ENCODE data around the gene TMEM63B. TPM values are rescaled to one million over a fixed set of nuclear protein-coding genes. Genes with fewer than 3 reads are reported as not detected.

TMEM63B gene
- total RNA-seq, 5 donors from 2014 or later (not counting 1 experiment from before 2014, with no cell fraction given): 16.6 to 21.1 (median 19.3) TPM

- DNase-seq (no peak), ATAC-seq (replicated peaks in 1 of 4) (no peak)
- Histone ChIP-seq H3K4me3 (ENCODE audit: control insufficient read depth in 1 of 2, extremely low read depth in 1 of 2, low read length in 1 of 2) (no peak overlapping the region), H3K27ac (ENCODE audit: low read length) (no peak overlapping the region), H3K36me3 (ENCODE audit: control insufficient read depth in 2 of 2, extremely low read depth in 1 of 2, insufficient read depth in 1 of 2, low read length in 1 of 2) (peaks cover 16 to 55% of the 10 kb centered on the region in 2 donors), H3K9me3 (no peaks in the 10 kb centered on the region), H3K4me1 (ENCODE audit: control insufficient read depth in 1 of 2, extremely low read depth in 1 of 2, insufficient read depth in 2 of 2, low read length in 2 of 2) (peaks cover 5 to 16% of the 10 kb centered on the region in 2 experiments), H3K27me3 (replicated peaks in 1 of 2; ENCODE audit: control insufficient read depth in 2 of 2, extremely low read depth in 1 of 2, insufficient read depth in 2 of 2, low read length in 1 of 2) (no peaks in the 10 kb centered on the region)
- Mint-ChIP-seq H3K4me1 (peaks cover 45 to 55% (median 48%) of the 10 kb centered on the region in 3 donors), H3K27me3 (no peaks in the 10 kb centered on the region), H3K27ac (no peak overlapping the region), H3K9me3 (no peaks in the 10 kb centered on the region), H3K36me3 (peaks cover 45% of the 10 kb centered on the region), H3K4me3 (no peak overlapping the region)
- CTCF ChIA-PET: interaction anchor here in 1 of 2 donors (0.5 to 0.6 kb wide), 2 partner anchors 18 to 199 kb away, joined by 3 read pairs; no protein-coding TSS in a partner anchor
- WGBS (ENCODE audit: insufficient coverage): no CpG with 5 or more reads among the region's 5 CpGs
- POLR2A ChIA-PET: no interaction called here
These were observed 11.5 kb upstream of the TMEM63B start for GRCh38 chr6:44115866-44116265.

GRCh38 chr6:44116641-44117382, 10.5 kb upstream of the TMEM63B start:
- no peak for ATAC-seq (replicated peaks in 1 of 4)
- Mint-ChIP-seq H3K27me3 (no peaks in the 10 kb centered on the region), H3K4me1 (peaks cover 46 to 57% (median 52%) of the 10 kb centered on the region in 3 donors), H3K27ac (peak overlapping the region; percentile 11 to 31), H3K9me3 (no peaks in the 10 kb centered on the region), H3K4me3 (no peak overlapping the region), H3K36me3 (peaks cover 35% of the 10 kb centered on the region)
- no peak overlapping the region for H3K4me3 ChIP-seq (ENCODE audit: control insufficient read depth in 1 of 2, extremely low read depth in 1 of 2, low read length in 1 of 2)
- ChIA-PET CTCF (interaction anchor here (0.5 to 1.5 kb wide), 3 partner anchors 18 to 487 kb away, joined by 3 read pairs; no protein-coding TSS in a partner anchor), POLR2A (no interaction called here)
- no peaks in the 10 kb centered on the region for H3K27me3 ChIP-seq (replicated peaks in 1 of 2; ENCODE audit: control insufficient read depth in 2 of 2, extremely low read depth in 1 of 2, insufficient read depth in 2 of 2, low read length in 1 of 2)
- peaks cover 14 to 45% of the 10 kb centered on the region in 2 donors for H3K36me3 ChIP-seq (ENCODE audit: control insufficient read depth in 2 of 2, extremely low read depth in 1 of 2, insufficient read depth in 1 of 2, low read length in 1 of 2)
- peaks cover 6 to 24% of the 10 kb centered on the region in 2 experiments for H3K4me1 ChIP-seq (ENCODE audit: control insufficient read depth in 1 of 2, extremely low read depth in 1 of 2, insufficient read depth in 2 of 2, low read length in 2 of 2)
- H3K9me3 ChIP-seq: no peaks in the 10 kb centered on the region
- no peak for DNase-seq
- 86% methylated on average over 1 of the region's 4 CpGs for WGBS (ENCODE audit: insufficient coverage)
- no peak overlapping the region for H3K27ac ChIP-seq (ENCODE audit: low read length)

DNA sequence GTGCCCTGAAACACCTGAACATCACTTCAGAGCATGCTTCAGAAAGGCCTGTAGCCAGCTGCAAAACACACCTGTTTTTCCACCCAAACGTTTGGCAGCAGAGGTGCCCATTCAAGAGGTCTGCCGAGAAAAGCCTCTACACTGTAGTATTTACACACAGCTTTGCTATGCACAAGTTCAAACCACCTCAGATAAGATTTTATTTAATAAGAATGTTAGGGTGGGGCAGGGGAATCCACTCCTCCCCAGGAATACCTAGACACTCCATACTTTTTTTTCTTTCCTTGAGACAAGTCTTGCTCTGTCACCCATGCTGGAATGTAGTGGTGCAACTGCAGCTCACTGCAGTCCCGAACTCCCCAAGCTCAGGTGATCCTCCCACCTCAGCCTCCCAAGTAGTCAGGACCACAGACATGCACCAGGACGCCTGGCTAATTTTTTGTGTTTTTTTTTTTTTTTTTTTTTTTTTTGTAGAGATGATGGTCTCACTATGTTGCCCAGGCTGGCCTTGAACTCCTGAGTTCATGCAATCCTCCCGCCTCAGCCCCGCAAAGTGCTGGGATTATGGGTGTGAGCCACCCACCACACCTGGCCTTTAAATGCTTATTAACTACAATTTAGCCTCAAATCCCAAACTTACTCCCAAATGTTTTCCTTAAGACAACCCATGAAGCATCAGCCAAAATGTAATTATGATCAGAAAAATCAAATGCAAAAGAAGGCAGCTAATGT, 9.8 kb upstream of the TMEM63B start:
- peaks cover 52 to 63% (median 58%) of the 10 kb centered on the region in 3 donors for H3K4me1 Mint-ChIP-seq
- DNase-seq (no peak), ATAC-seq (replicated peaks in 1 of 4) (no peak)
- Histone ChIP-seq H3K27me3 (replicated peaks in 1 of 2; ENCODE audit: control insufficient read depth in 2 of 2, extremely low read depth in 1 of 2, insufficient read depth in 2 of 2, low read length in 1 of 2) (no peaks in the 10 kb centered on the region), H3K4me3 (ENCODE audit: control insufficient read depth in 1 of 2, extremely low read depth in 1 of 2, low read length in 1 of 2) (no peak overlapping the region), H3K4me1 (ENCODE audit: control insufficient read depth in 1 of 2, extremely low read depth in 1 of 2, insufficient read depth in 2 of 2, low read length in 2 of 2) (peaks cover 8 to 31% of the 10 kb centered on the region in 2 experiments), H3K27ac (ENCODE audit: low read length) (no peak overlapping the region), H3K9me3 (no peaks in the 10 kb centered on the region), H3K36me3 (ENCODE audit: control insufficient read depth in 2 of 2, extremely low read depth in 1 of 2, insufficient read depth in 1 of 2, low read length in 1 of 2) (peaks cover 14 to 38% of the 10 kb centered on the region in 2 donors)
- H3K27ac Mint-ChIP-seq: peak overlapping the region; percentile 11 to 41
- no CpG with 5 or more reads among the region's 6 CpGs for WGBS (ENCODE audit: insufficient coverage)
- ChIA-PET POLR2A (no interaction called here), CTCF (interaction anchor here (0.5 to 1.5 kb wide), 4 partner anchors 18 to 1374 kb away, joined by 3 read pairs; no protein-coding TSS in a partner anchor)
- no peaks in the 10 kb centered on the region for H3K27me3 Mint-ChIP-seq
- no peak overlapping the region for H3K4me3 Mint-ChIP-seq
- peaks cover 28% of the 10 kb centered on the region for H3K36me3 Mint-ChIP-seq
- no peaks in the 10 kb centered on the region for H3K9me3 Mint-ChIP-seq

DNA sequence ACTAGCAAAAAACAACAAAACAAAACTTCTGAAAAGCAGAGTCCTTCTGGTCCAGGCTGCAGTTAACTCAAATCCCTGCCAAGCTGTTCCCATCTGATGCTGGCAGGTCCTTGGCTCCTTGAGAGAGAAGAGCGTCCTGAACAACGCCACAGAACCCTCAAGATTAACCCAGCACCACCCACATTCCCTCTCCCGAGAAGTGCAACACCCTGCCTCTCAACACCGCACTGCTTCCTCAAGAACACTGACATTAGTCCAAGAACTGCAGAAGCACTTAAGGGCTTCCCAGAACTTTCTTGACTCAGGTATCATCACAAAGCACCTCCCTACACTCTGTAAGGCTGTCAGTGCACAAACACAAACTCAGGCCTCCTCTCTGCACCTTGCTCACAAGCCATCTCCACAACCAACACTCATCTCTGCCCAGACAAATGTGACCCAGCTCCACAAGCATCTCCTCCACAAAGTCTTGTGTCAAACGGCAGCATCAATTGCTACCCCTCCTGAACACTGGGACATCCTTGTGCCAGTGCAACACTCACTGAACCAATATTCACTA, 7.6 kb upstream of the TMEM63B start:
- peaks cover 29 to 49% of the 10 kb centered on the region in 2 experiments for H3K4me1 ChIP-seq (ENCODE audit: control insufficient read depth in 1 of 2, extremely low read depth in 1 of 2, insufficient read depth in 2 of 2, low read length in 2 of 2)
- CTCF ChIA-PET: no interaction called here
- POLR2A ChIA-PET: no interaction called here

GRCh38 chr6:44120692-44121443, 6.5 kb upstream of the TMEM63B start:
- no peak for ATAC-seq (replicated peaks in 1 of 4)
- CTCF ChIA-PET: no interaction called here

More for the DNA sequence above, 7.6 kb upstream of the TMEM63B start:
- no peak for ATAC-seq (replicated peaks in 1 of 4)
- H3K4me1 Mint-ChIP-seq: peaks cover 74 to 86% (median 80%) of the 10 kb centered on the region in 3 donors
- Histone ChIP-seq H3K27me3 (replicated peaks in 1 of 2; ENCODE audit: control insufficient read depth in 2 of 2, extremely low read depth in 1 of 2, insufficient read depth in 2 of 2, low read length in 1 of 2) (no peaks in the 10 kb centered on the region), H3K27ac (ENCODE audit: low read length) (no peak overlapping the region), H3K9me3 (no peaks in the 10 kb centered on the region), H3K36me3 (ENCODE audit: control insufficient read depth in 2 of 2, extremely low read depth in 1 of 2, insufficient read depth in 1 of 2, low read length in 1 of 2) (peaks cover 6 to 20% of the 10 kb centered on the region in 2 donors), H3K4me3 (ENCODE audit: control insufficient read depth in 1 of 2, extremely low read depth in 1 of 2, low read length in 1 of 2) (no peak overlapping the region)
- H3K9me3 Mint-ChIP-seq: no peaks in the 10 kb centered on the region
- DNase-seq: no peak
- 67% methylated on average over 3 of the region's 5 CpGs for WGBS (ENCODE audit: insufficient coverage)
- H3K27ac Mint-ChIP-seq: no peak overlapping the region
- no peaks in the 10 kb centered on the region for H3K27me3 Mint-ChIP-seq
- peak overlapping the region in 1 of 3 donors; percentile 2 for H3K4me3 Mint-ChIP-seq
- peaks cover 15% of the 10 kb centered on the region for H3K36me3 Mint-ChIP-seq

More at GRCh38 chr6:44120692-44121443, 6.5 kb upstream of the TMEM63B start:
- Mint-ChIP-seq H3K27ac (peak overlapping the region in 1 of 2 donors; percentile 27), H3K36me3 (peaks cover 6% of the 10 kb centered on the region), H3K4me1 (peaks cover 84 to 88% (median 87%) of the 10 kb centered on the region in 3 donors), H3K27me3 (no peaks in the 10 kb centered on the region), H3K9me3 (no peaks in the 10 kb centered on the region), H3K4me3 (peak overlapping the region in 1 of 3 donors; percentile 2)
- DNase-seq: no peak
- no peak overlapping the region for H3K4me3 ChIP-seq (ENCODE audit: control insufficient read depth in 1 of 2, extremely low read depth in 1 of 2, low read length in 1 of 2)
- H3K36me3 ChIP-seq (ENCODE audit: control insufficient read depth in 2 of 2, extremely low read depth in 1 of 2, insufficient read depth in 1 of 2, low read length in 1 of 2): peaks cover 2 to 10% of the 10 kb centered on the region in 2 donors
- no peak overlapping the region for H3K27ac ChIP-seq (ENCODE audit: low read length)
- H3K9me3 ChIP-seq: no peaks in the 10 kb centered on the region
- WGBS (ENCODE audit: insufficient coverage): 100% methylated on average over 2 of the region's 4 CpGs
- POLR2A ChIA-PET: interaction anchor here in 1 of 2 donors (0.7 kb wide), 1 partner anchor 333 kb away, joined by 5 read pairs; no protein-coding TSS in a partner anchor
- peaks cover 34 to 56% of the 10 kb centered on the region in 2 experiments for H3K4me1 ChIP-seq (ENCODE audit: control insufficient read depth in 1 of 2, extremely low read depth in 1 of 2, insufficient read depth in 2 of 2, low read length in 2 of 2)
- H3K27me3 ChIP-seq (replicated peaks in 1 of 2; ENCODE audit: control insufficient read depth in 2 of 2, extremely low read depth in 1 of 2, insufficient read depth in 2 of 2, low read length in 1 of 2): no peaks in the 10 kb centered on the region
